ENCODE data around the gene HEATR5A. TPM values are rescaled to one million over a fixed set of nuclear protein-coding genes. Genes with fewer than 3 reads are reported as not detected.

HEATR5A gene
- total and polyA plus RNA-seq, 2 donors (not counting 1 experiment from before 2014, with no cell fraction given): 4.8 to 22.1 TPM

DNA sequence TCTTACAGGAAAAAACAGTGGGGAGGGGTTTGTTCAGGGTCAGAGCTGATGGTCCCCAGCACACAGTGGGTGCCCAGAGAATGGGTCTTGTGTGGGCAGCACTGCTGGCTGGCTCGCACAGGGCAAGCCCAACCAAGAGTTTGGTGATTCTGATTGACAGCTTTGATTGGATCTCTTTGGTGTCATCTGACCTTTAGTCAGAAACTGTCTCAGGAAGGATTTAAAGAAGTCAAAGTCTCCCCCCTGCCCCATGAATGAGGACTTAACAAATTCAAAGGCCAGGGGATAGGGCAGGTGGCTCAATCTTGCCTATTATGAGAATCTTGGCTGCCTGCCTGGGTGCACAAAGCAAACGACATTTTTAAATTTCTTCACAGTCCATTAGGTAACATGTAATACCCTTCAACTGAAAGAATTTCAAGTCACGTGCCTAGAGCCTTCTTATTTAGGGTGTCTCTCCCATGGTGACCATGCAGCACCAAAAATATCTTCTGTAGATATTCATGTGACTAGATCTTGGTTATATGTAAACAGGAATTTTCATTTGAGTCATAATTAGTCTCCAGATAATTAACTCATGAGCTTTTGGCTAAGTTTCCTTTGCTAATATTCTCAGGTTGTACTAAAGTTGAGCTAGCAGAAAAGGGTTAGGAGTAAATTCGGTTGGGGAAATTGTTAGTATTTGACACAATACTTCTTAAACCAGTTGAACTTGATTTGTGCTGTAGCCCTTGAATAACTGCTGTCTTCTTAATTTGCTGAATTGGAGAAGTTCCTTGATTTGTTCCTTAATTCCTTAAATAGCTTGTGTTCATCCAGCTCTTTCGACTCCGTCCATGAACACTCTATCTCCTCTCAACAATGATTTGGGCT, 158.3 kb downstream of the HEATR5A start:
- WGBS (ENCODE audit: insufficient coverage): 83% methylated on average over 2 of the region's 6 CpGs
- H3K4me3 Mint-ChIP-seq: no peak overlapping the region
- Histone ChIP-seq H3K4me3 (ENCODE audit: control extremely low read depth in 1 of 5, extremely low read depth in 1 of 5, insufficient read depth in 1 of 5, low read depth in 2 of 5, low read length in 4 of 5) (no peak overlapping the region), H3K79me2 (ENCODE audit: control insufficient read depth, insufficient read depth, low read length) (no peaks in the 10 kb centered on the region), H3K4me1 (ENCODE audit: control insufficient read depth in 2 of 2, insufficient read depth in 2 of 2, low read length in 2 of 2) (no peaks in the 10 kb centered on the region), H3K9me3 (ENCODE audit: control extremely low read depth in 1 of 3, control insufficient read depth in 2 of 3, insufficient read depth in 1 of 3, low read length in 2 of 3) (peaks cover 0 to 2% (median 0%) of the 10 kb centered on the region in 3 donors), H3K27ac (ENCODE audit: low read length in 2 of 2) (no peak overlapping the region), H3K27me3 (replicated peaks in 1 of 4; ENCODE audit: control extremely low read depth in 1 of 4, control insufficient read depth in 3 of 4, insufficient read depth in 4 of 4, low read length in 3 of 4) (no peaks in the 10 kb centered on the region), H2AFZ (ENCODE audit: insufficient read depth, low read depth, low read length, poor library complexity, severe bottlenecking) (peak overlapping the region; percentile 3), H3K36me3 (replicated peaks in 1 of 2; ENCODE audit: control extremely low read depth in 1 of 2, control insufficient read depth in 1 of 2, extremely low read depth in 1 of 2, insufficient read depth in 2 of 2, low read length in 1 of 2) (no peaks in the 10 kb centered on the region), H3K4me2 (replicated peaks; ENCODE audit: low read depth, low read length, poor library complexity, severe bottlenecking) (no peak overlapping the region), H4K20me1 (ENCODE audit: control insufficient read depth, insufficient read depth, low read length, poor library complexity, severe bottlenecking) (no peaks in the 10 kb centered on the region), H3K9ac (ENCODE audit: low read length) (no peak overlapping the region)
- ChIA-PET CTCF (interaction anchor here (1.4 kb wide), 1 partner anchor 96 kb away, joined by 3 read pairs; no protein-coding TSS in a partner anchor), POLR2A (no interaction called here)
- DNase-seq (no peak), ATAC-seq (ENCODE audit: low read depth) (no peak)
- intact Hi-C loops (cut with micrococcal nuclease): no loop called here
- H3K27ac Mint-ChIP-seq: no peak overlapping the region
- no peaks in the 10 kb centered on the region for H3K9me3 Mint-ChIP-seq (ENCODE audit: insufficient read depth)
- peaks cover 15% of the 10 kb centered on the region for H3K4me1 Mint-ChIP-seq
- H3K27me3 Mint-ChIP-seq: no peaks in the 10 kb centered on the region
- TF ChIP-seq CTCF (IDR thresholded peaks at IDR 0.05): no peak
- no peak for TF ChIP-seq EZH2 (IDR thresholded peaks at IDR 0.05; ENCODE audit: borderline replicate concordance, insufficient read depth, low read depth, low read length, poor library complexity, severe bottlenecking)

DNA sequence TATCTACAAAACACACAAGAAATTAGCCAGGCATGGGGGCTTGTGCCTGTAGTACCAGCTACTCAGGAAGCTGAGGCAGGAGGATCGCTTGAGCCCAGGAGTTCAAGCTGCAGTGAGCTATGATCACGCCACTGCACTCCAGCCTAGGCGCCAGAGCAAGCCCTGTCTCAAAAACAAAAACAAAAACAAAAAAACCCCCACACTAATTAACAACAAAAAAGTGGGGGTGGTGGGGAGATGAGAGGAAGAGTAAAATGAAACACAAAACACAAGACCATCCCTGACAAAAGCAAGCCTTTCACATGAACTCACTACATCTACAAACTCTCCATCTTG, 158.9 kb downstream of the HEATR5A start:
- WGBS (ENCODE audit: insufficient coverage): 100% methylated on average over 1 of the region's 3 CpGs

More for the DNA sequence above, 158.9 kb downstream of the HEATR5A start:
- no peak overlapping the region for H3K4me2 ChIP-seq (replicated peaks; ENCODE audit: low read depth, low read length, poor library complexity, severe bottlenecking)
- H3K9me3 Mint-ChIP-seq (ENCODE audit: insufficient read depth): no peaks in the 10 kb centered on the region
- H3K27ac Mint-ChIP-seq: no peak overlapping the region
- no peaks in the 10 kb centered on the region for H3K36me3 ChIP-seq (replicated peaks in 1 of 2; ENCODE audit: control extremely low read depth in 1 of 2, control insufficient read depth in 1 of 2, extremely low read depth in 1 of 2, insufficient read depth in 2 of 2, low read length in 1 of 2)
- H3K4me1 ChIP-seq (ENCODE audit: control insufficient read depth in 2 of 2, insufficient read depth in 2 of 2, low read length in 2 of 2): no peaks in the 10 kb centered on the region
- peaks cover 0 to 2% (median 0%) of the 10 kb centered on the region in 3 donors for H3K9me3 ChIP-seq (ENCODE audit: control extremely low read depth in 1 of 3, control insufficient read depth in 2 of 3, insufficient read depth in 1 of 3, low read length in 2 of 3)
- TF ChIP-seq EZH2 (IDR thresholded peaks at IDR 0.05; ENCODE audit: borderline replicate concordance, insufficient read depth, low read depth, low read length, poor library complexity, severe bottlenecking) (no peak), CTCF (IDR thresholded peaks at IDR 0.05) (no peak)
- no peaks in the 10 kb centered on the region for H3K27me3 Mint-ChIP-seq
- no peak overlapping the region for H2AFZ ChIP-seq (ENCODE audit: insufficient read depth, low read depth, low read length, poor library complexity, severe bottlenecking)
- H3K4me3 ChIP-seq (ENCODE audit: control extremely low read depth in 1 of 5, extremely low read depth in 1 of 5, insufficient read depth in 1 of 5, low read depth in 2 of 5, low read length in 4 of 5): no peak overlapping the region
- no peak overlapping the region for H3K4me3 Mint-ChIP-seq
- ChIA-PET POLR2A (no interaction called here), CTCF (no interaction called here)
- intact Hi-C loops (cut with micrococcal nuclease): no loop called here
- H4K20me1 ChIP-seq (ENCODE audit: control insufficient read depth, insufficient read depth, low read length, poor library complexity, severe bottlenecking): no peaks in the 10 kb centered on the region
- peaks cover 15% of the 10 kb centered on the region for H3K4me1 Mint-ChIP-seq
- DNase-seq: no peak
- H3K79me2 ChIP-seq (ENCODE audit: control insufficient read depth, insufficient read depth, low read length): no peaks in the 10 kb centered on the region
- no peak for ATAC-seq (ENCODE audit: low read depth)
- no peak overlapping the region for H3K9ac ChIP-seq (ENCODE audit: low read length)
- no peaks in the 10 kb centered on the region for H3K27me3 ChIP-seq (replicated peaks in 1 of 4; ENCODE audit: control extremely low read depth in 1 of 4, control insufficient read depth in 3 of 4, insufficient read depth in 4 of 4, low read length in 3 of 4)
- H3K27ac ChIP-seq (ENCODE audit: low read length in 2 of 2): no peak overlapping the region
